GM08714 (cell line): ENCODE data around the gene PODXL.

Source experiments
- H3K4me3 ChIP-seq: fragments of 200-500 bp; sonication (Bioruptor generic); 2 replicates; pipeline ENCODE4 v1.5.1; 2014; ENCODE audit warnings: mild to moderate bottlenecking, low read length, inconsistent platforms
- ZNF274 ChIP-seq: IDR thresholded peaks from 2 replicates; pipeline ENCODE4 v1.6.1; 2012; ENCODE audit warnings: mild to moderate bottlenecking, low read depth, low read length

PODXL gene

GRCh38 chr7:131556053-131556908 is at the start of gene PODXL:
PODXL (minus strand) TSS chr7:131556628; CDS start chr7:131556359, 269 bp downstream.
- TF ChIP-seq ZNF274, result no peak
- H3K4me3 ChIP-seq, result peak within 1 kb of the TSS; percentile 62; the same call in 1 of the 2 replicates

- H3K4me3 ChIP-seq, result no peak overlapping the region
- no peak for TF ChIP-seq ZNF274
Observed at GRCh38 chr7:131605280-131605878, 49.0 kb upstream of the PODXL start.

GRCh38 chr7:131604841-131605279 is 48.4 kb upstream of the PODXL start:
- no peak for TF ChIP-seq ZNF274
- H3K4me3 ChIP-seq, result no peak overlapping the region

DNA sequence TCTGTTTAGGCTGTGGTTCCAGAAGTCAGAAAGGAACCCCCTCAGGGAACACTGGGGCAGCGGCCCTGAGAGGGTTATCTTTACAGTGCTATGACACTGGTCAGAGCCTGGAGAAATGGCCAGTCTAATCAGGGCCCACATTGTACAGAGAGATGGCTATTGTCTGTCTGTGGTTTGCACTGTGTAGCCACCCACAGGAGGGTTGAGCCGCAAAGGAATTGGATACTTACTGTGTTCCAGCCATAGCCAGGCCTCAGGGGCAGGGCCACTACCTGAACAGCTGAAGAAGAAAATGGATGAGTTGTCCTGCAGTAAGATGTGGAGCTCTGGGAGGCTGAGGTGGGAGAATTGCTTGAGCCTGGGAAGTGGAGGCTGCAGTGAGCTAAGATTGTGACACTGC is 47.5 kb upstream of the PODXL start:
- TF ChIP-seq ZNF274, result no peak
- no peak overlapping the region for H3K4me3 ChIP-seq

- no peak overlapping the region for H3K4me3 ChIP-seq
- no peak for TF ChIP-seq ZNF274
Observed at GRCh38 chr7:131602994-131603372, 46.6 kb upstream of the PODXL start.

- no peak for TF ChIP-seq ZNF274
- H3K4me3 ChIP-seq, result no peak overlapping the region
Observed at GRCh38 chr7:131602304-131602993, 46.0 kb upstream of the PODXL start.

- no peak overlapping the region for H3K4me3 ChIP-seq
- TF ChIP-seq ZNF274, result no peak
Observed at GRCh38 chr7:131600085-131600881, 43.9 kb upstream of the PODXL start.

DNA sequence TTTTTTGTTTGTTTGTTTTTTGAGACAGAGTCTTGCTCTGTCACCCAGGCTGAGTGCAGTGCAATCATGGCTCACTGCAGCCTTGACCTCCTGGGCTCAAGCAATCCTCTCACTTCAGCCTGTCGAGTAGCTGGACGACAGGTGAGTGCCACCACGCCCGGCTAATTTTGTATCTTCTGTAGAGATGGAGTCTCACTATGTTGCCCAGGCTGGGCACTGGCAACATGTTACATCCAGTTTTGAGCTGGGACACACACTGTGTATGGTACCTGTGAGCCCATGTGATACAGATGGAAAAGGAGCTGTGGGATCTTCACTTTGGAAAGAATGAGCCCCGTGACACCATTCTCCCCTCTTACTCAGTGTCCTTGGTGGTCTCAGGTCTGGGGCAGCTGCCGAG is 40.4 kb upstream of the PODXL start:
- H3K4me3 ChIP-seq, result no peak overlapping the region
- no peak for TF ChIP-seq ZNF274

GRCh38 chr7:131595699-131596098 is 39.3 kb upstream of the PODXL start:
- H3K4me3 ChIP-seq, result no peak overlapping the region
- no peak for TF ChIP-seq ZNF274

- H3K4me3 ChIP-seq, result no peak overlapping the region
- no peak for TF ChIP-seq ZNF274
Observed at GRCh38 chr7:131591687-131592319, 35.4 kb upstream of the PODXL start.

GRCh38 chr7:131587315-131587923 is 31.0 kb upstream of the PODXL start:
- no peak overlapping the region for H3K4me3 ChIP-seq
- no peak for TF ChIP-seq ZNF274

DNA sequence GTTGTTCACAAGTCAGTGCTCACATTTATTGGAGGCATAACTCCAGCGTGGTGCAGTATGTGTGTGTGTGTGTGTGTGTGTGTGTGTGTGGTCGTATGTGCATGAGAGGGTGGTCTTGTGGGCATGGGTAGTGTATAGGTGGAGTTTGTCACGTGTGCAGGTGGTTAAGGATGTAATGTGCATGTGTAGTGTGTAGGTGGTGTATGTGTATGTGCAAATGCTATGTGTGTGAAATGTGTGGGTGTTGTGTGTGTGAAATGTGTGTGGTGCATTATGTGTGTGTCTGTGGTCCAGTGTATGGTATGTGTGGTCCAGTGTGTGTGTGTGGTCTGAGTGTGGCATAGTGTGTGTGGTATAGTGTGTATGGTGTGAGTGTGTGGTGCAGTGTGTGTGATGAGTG is 30.3 kb upstream of the PODXL start:
- no peak overlapping the region for H3K4me3 ChIP-seq
- TF ChIP-seq ZNF274, result no peak

DNA sequence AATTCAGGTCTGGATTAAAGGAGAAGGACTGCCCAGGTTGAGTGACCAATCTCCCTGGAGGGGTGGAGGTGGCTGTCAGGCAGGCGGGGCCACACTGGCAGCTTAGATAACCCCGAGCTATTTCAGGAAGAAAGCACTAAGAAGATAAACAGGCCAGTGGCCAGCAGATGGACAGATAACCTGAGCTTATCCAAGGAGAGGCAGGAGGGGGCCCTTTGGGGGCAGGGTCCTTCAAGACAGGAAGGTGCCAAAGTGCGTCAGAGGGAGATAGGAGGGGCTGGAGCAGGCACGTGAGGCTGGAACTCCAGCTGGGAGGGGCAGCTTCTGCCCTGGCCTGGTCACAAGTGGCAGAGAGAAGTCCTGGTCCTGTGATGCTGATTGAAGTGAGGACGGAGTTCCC is 29.8 kb upstream of the PODXL start:
- no peak overlapping the region for H3K4me3 ChIP-seq
- TF ChIP-seq ZNF274, result no peak
